Measurements from ENCODE around the gene PLEKHD1.
"Not testable (repeated sequence)": the region's sequence is repeated elsewhere in the genome, so short reads cannot be mapped to it uniquely, and the experiment has no call there.

Gene PLEKHD1

GRCh38 chr14:69484444-69485314 is at the start of gene PLEKHD1:
TSS of gene PLEKHD1 (plus strand) at chr14:69484728. CDS start at chr14:69484966, 238 bp downstream.
- DNase-seq, result no peak

GRCh38 chr14:69439521-69440270 is 44.8 kb upstream of the PLEKHD1 start:
- no peak for DNase-seq

DNA sequence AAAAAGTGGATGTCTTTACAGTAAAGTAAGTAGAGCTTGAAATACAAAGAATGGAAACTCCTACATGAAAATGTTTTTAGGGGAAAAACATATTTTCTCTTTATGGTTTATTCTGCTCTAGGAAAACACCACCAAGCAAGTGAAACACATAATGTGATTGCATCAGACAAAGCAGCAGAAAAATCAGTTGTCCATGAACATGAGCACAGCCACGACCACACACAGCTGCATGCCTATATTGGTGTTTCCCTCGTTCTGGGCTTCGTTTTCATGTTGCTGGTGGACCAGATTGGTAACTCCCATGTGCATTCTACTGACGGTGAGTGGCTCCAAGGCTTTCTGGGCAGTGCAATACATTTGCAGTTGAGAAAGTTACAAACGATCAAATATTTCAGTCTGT is 42.6 kb upstream of the PLEKHD1 start:
- DNase-seq, result no peak

GRCh38 chr14:69443296-69443805 is 41.2 kb upstream of the PLEKHD1 start:
- no peak for DNase-seq

GRCh38 chr14:69449216-69449615 is 35.3 kb upstream of the PLEKHD1 start:
- no peak for DNase-seq

DNA sequence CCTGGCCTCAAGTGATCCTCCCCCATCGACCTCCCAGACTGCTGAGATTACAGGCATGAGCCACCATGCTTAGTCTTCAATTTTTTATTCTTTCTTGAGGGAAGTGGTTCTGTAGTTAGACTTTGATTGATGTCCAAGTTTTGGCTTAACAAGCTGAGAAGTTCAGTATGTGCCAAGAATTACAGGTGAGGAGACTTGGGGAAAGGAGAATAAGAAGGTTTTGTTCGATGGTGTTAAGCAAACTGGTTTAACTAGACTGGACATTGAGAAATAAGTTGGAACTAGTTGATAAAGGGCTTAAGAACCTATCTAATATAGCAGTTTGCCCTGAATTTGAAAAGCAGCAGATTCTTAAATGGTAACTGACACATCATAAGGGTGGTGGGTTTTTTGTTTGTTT is 32.6 kb upstream of the PLEKHD1 start:
- no peak for DNase-seq

DNA sequence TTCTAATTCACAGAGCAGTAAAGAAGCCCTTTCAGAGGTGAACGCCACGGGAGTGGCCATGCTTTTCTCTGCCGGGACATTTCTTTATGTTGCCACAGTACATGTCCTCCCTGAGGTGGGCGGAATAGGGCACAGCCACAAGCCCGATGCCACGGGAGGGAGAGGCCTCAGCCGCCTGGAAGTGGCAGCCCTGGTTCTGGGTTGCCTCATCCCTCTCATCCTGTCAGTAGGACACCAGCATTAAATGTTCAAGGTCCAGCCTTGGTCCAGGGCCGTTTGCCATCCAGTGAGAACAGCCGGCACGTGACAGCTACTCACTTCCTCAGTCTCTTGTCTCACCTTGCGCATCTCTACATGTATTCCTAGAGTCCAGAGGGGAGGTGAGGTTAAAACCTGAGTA is 26.2 kb upstream of the PLEKHD1 start:
- DNase-seq, result no peak

- DNase-seq, result no peak
Measured at GRCh38 chr14:69459122-69459521, 25.4 kb upstream of the PLEKHD1 start.

GRCh38 chr14:69460093-69460701 is 24.3 kb upstream of the PLEKHD1 start:
- peak in 1 of 4 experiments; percentile 4 for DNase-seq

GRCh38 chr14:69464379-69464778 is 20.1 kb upstream of the PLEKHD1 start:
- DNase-seq, result no peak

- no peak for DNase-seq
Measured at GRCh38 chr14:69464829-69465228, 19.7 kb upstream of the PLEKHD1 start.

DNA sequence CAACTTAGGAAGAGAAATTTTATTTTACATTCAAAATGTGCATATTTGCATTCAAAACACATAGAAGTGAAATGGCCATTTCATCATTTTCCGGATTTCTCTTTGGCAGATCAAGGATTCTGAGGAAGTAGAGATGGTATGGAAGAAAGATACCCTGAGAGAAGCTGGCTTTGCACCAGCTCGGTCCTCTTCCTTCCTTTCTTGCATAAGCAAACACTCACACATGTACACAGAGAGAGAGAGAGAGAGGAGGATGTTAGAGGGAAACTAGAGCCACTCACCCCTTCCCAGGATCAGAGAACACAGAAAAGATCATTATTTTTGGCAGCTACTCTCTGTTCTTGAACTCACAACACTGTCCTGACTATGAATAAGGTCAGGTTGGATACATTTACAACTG is 15.6 kb upstream of the PLEKHD1 start:
- DNase-seq, result no peak

DNA sequence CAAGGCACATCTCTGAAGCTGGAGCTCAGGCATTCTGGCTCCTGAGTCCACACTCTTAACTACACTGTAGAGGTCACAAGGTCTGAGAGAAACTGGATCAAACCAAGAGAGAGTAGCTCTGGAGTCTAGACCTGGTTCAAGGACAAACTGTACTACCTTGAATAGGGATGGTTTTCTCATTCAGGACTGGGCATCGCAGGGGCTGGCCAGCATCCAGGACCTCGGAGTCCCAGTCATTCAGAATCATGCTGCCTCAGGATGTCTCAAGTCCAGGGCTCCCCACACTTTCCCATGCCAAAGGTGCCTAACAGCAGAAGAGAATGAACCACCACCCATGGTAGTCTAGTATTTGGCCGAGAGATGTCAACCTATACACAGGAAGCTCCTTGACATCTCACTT is 13.1 kb upstream of the PLEKHD1 start:
- DNase-seq, result no peak

- no peak for DNase-seq
Measured at GRCh38 chr14:69471916-69472315, 12.6 kb upstream of the PLEKHD1 start.

GRCh38 chr14:69473260-69473659 is 11.3 kb upstream of the PLEKHD1 start:
- DNase-seq, result no peak

- no peak for DNase-seq
Measured at GRCh38 chr14:69473946-69474345, 10.6 kb upstream of the PLEKHD1 start.

- DNase-seq, result no peak
Measured at GRCh38 chr14:69475194-69475818, 9.2 kb upstream of the PLEKHD1 start.

DNA sequence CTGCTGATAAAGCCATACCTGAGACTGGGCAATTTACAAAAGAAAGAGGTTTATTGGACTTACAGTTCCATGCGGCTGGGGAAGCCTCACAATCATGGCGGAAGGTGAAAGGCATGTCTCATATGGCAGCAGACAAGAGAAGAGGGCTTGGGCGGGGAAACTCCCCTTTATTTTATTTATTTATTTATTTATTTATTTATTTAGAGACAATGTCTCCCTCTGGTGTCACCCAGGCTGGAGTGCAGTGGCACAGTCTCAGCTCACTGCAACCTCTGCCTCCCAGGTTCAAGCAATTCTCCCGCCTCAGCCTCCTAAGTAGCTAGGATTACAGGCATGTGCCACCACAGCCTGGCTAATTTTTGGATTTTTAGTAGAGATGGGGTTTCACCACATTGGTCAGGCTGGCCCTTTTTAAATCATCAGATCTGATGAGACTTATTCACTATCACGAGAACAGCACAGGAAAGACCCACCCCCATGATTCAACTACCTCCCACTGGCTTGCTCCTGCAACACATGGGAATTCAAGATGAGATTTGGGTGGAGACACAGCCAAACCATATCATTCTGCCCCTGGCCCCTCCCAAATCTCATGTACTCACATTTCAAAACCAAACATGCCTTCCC is 7.6 kb upstream of the PLEKHD1 start:
- not testable (repeated sequence) for DNase-seq

DNA sequence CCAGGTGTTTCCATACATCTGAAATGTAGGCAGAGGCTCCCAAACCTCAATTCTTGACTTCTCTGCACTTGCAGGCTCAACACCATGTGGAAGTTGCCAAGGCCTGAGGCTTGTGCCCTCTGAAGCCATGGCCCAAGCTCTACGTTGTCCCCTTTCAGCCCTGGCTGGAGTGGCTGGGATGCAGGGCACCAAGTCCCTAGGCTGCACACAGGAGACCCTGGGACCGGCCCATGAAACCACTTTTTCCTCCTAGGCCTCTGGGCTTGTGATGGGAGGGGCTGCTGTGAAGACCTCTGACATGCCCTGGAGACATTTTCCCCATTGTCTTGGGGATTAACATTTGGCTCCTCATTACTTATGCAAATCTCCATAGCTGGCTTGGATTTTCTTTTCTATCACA is 6.5 kb upstream of the PLEKHD1 start:
- DNase-seq, result not testable (repeated sequence)

DNA sequence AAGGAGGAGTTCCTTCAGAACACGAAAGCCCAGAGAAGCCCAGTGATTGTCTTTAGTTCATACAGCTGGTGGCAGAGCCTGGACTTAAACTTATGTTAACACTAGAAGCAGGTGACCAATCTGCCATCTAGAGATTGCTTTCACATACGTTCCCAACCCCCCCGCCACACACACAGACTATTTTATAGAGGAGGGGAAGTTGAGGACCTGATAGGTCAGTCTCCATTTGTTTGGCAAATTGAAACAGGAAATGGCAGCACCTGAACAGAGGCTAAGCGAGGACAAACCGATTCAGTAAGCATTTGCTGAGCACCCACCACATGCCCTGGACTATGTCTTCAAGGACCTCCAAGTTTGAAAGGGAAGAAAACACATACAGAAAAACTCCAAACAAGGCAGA is 4.8 kb upstream of the PLEKHD1 start:
- no peak for DNase-seq

DNA sequence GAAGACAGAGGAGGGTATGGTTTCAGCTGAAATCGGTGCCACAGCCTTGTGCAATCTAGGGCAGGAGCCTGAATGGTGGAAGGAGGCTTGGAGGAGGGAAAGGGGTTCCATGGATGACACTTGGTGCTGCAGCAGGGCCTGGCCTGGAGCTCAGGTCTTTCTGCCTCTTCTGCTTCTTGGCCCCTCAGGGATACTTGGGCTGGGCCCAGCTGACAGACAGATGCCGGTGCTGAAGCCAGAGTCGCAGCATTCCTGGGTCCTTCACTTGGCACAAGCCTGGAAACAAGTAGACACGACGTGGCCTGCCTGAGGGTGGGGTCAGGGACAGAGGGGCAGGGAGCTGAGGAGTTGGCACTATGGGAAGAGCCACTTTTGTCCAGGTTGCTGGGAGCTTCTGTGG is 4.4 kb upstream of the PLEKHD1 start:
- DNase-seq, result no peak

DNA sequence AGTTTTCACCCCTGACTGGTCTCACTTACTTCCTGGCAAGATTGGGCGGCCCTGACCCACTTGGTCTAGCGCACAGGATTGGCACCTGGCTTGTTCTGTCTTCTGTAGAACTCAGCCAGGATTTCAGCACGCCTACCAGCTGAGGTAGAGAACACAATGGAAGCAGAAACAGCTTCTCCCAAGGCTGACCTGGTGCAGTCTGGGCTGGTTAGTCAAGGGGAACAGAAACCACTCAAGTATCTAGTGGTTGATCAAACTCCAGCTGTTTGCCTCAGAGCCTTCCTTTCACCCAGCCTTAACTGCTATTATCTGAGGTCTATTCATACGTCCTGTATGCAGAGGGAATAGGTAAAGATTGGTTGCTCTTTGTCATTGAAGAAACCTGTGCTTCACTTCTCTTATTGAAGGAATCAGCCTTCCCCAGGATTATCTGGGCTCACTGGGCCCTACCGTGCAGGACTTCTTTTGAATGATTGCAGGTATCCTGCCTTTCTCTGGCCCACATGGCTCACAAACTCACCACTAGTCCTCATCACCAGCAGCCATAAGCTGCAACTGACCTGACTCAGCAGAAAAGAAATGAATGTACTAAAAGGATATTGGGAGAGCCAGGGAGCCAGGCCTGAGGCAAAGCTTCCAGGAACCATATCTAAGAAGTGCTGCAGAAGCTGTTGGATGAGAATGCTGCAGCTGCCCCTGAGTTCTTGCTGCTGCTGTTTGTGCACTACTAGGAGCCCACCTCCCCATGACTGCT is 2.5 kb upstream of the PLEKHD1 start:
- DNase-seq, result no peak
